Caco-2 (cell line): Measurements from ENCODE around the gene NDEL1. TPM values are rescaled to one million over a fixed set of nuclear protein-coding genes. Genes with fewer than 3 reads are reported as not detected.

Experiments
- BruUV-seq: library from RNA; stranded (reverse); fragments of 400-500 nt; replicated peaks from 2 replicates; lab custom pipeline; 2021; lab: Mats Ljungman, UMichigan
- CTCF ChIA-PET: fragments of 300-600 bp; sonication (Branson Sonifier 250); formaldehyde crosslinking; loops from one replicate; lab custom pipeline; 2022; ENCODE audit warnings: antibody characterized with exemption; lab: Charles Lee
- POLR2A ChIA-PET: fragments of 300-600 bp; sonication (Branson Sonifier 250); formaldehyde crosslinking; loops from one replicate; lab custom pipeline; 2022; ENCODE audit warnings: antibody characterized with exemption; lab: Charles Lee
- DNase-seq, 2 experiments: peaks; one replicate each; pipeline versions ENCODE4 v3.0.0 to v3.0.0-alpha.2; 2020 to 2022
- H3K27me3 ChIP-seq: replicated peaks from 2 replicates; pipeline ENCODE4 v1.6.0; 2011; ENCODE audit warnings: low read length; ENCODE audit not compliant: control insufficient read depth, insufficient read depth
- H3K36me3 ChIP-seq: 2 replicates; pipeline ENCODE4 v1.5.1; 2011; ENCODE audit warnings: low read length; ENCODE audit not compliant: control insufficient read depth, insufficient read depth
- H3K4me1 ChIP-seq: fragments of 250-450 bp; sonication (Bioruptor Pico); 2 replicates; pipeline ENCODE4 v1.5.1; 2020; ENCODE audit warnings: mild to moderate bottlenecking
- H3K4me3 ChIP-seq: 2 replicates; pipeline ENCODE4 v1.5.1; 2011; ENCODE audit warnings: low read depth, mild to moderate bottlenecking, control low read depth, low read length
- H3K9me3 ChIP-seq: fragments of 250-450 bp; sonication (Bioruptor Pico); 2 replicates; pipeline ENCODE4 v1.5.1; 2020; ENCODE audit warnings: mild to moderate bottlenecking, moderate library complexity
- H3K27ac Mint-ChIP-seq: one replicate; pipeline ENCODE4 v1.8.0; 2022; ENCODE audit warnings: mixed read lengths; ENCODE audit not compliant: unreplicated experiment
- H3K27me3 Mint-ChIP-seq: one replicate; pipeline ENCODE4 v1.8.0; 2022; ENCODE audit warnings: mixed read lengths; ENCODE audit not compliant: insufficient read depth, unreplicated experiment
- H3K36me3 Mint-ChIP-seq: one replicate; pipeline ENCODE4 v1.8.0; 2022; ENCODE audit warnings: mild to moderate bottlenecking, mixed read lengths; ENCODE audit not compliant: insufficient read depth, unreplicated experiment
- H3K4me1 Mint-ChIP-seq: one replicate; pipeline ENCODE4 v1.8.0; 2022; ENCODE audit warnings: low read depth, mixed read lengths; ENCODE audit not compliant: unreplicated experiment
- H3K4me3 Mint-ChIP-seq: one replicate; pipeline ENCODE4 v1.8.0; 2022; ENCODE audit warnings: mild to moderate bottlenecking, moderate library complexity, mixed read lengths; ENCODE audit not compliant: unreplicated experiment
- H3K9me3 Mint-ChIP-seq: one replicate; pipeline ENCODE4 v1.8.0; 2022; ENCODE audit warnings: mixed read lengths; ENCODE audit not compliant: unreplicated experiment
- intact Hi-C: fragments of 100-400 bp; cut with micrococcal nuclease; formaldehyde crosslinking; loops from one replicate; pipeline ENCODE4 v1.10.0; 2022; ENCODE audit not compliant: unreplicated experiment
- total RNA-seq: library from RNA; stranded (reverse); gene quantifications from 2 replicates; pipeline ENCODE4 v1.2.3, GENCODE V29; 2022
- TF ChIP-seq, protein P1 (sequence below), 2 experiments: fragments of 200-600 bp in 1 of 2; IDR thresholded peaks; 1 replicate in 1 of 2; 2 replicates in 1 of 2; pipeline versions ENCODE4 v1.5.1 to v1.8.0; 2011 to 2022; ENCODE audit warnings: antibody characterized with exemption in 1 of 2, control low read depth in 1 of 2, inconsistent platforms in 1 of 2, low read depth in 1 of 2, low read length in 1 of 2, mild to moderate bottlenecking in 1 of 2, moderate library complexity in 1 of 2; ENCODE audit not compliant: insufficient read depth in 1 of 2, severe bottlenecking in 1 of 2, unreplicated experiment in 1 of 2

The NDEL1 gene
- total RNA-seq, 1 experiment from 2014 or later, result 32.2 TPM

DNA sequence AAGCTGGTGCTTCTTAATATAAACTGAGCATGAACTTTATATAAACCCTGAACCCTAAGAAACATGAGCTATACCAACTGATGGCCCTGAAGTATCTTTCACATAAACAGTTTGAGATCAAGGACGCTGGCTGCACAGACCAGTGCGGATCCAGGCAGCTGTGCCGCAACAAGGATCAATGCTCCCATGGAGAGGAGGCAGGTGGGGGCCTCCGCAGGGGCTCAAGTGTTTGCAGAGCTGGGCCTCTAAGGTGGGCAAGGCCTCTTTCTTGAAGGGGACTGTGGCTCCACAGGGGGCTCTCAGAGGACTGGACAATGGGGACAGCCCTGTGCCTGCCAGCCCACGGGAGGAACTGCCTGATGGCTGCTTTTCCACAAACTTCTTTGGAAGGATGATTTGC is 46.0 kb downstream of the NDEL1 start:
- H3K27ac Mint-ChIP-seq, result no peak overlapping the region
- no peaks in the 10 kb centered on the region for H3K4me1 Mint-ChIP-seq
- no peaks in the 10 kb centered on the region for H3K27me3 Mint-ChIP-seq
- peaks cover 7% of the 10 kb centered on the region for H3K9me3 Mint-ChIP-seq
- intact Hi-C loops, result no loop called here
- no peaks in the 10 kb centered on the region; the same call in 1 of the 2 replicates for H3K36me3 ChIP-seq
- H3K4me3 ChIP-seq, result no peak overlapping the region
- DNase-seq, result no peak
- ChIA-PET POLR2A (no interaction called here), CTCF (no interaction called here)
- no peak overlapping the region for H3K4me3 Mint-ChIP-seq
- H3K9me3 ChIP-seq, result no peaks in the 10 kb centered on the region
- no peaks in the 10 kb centered on the region for H3K4me1 ChIP-seq
- TF ChIP-seq, protein P1, sequence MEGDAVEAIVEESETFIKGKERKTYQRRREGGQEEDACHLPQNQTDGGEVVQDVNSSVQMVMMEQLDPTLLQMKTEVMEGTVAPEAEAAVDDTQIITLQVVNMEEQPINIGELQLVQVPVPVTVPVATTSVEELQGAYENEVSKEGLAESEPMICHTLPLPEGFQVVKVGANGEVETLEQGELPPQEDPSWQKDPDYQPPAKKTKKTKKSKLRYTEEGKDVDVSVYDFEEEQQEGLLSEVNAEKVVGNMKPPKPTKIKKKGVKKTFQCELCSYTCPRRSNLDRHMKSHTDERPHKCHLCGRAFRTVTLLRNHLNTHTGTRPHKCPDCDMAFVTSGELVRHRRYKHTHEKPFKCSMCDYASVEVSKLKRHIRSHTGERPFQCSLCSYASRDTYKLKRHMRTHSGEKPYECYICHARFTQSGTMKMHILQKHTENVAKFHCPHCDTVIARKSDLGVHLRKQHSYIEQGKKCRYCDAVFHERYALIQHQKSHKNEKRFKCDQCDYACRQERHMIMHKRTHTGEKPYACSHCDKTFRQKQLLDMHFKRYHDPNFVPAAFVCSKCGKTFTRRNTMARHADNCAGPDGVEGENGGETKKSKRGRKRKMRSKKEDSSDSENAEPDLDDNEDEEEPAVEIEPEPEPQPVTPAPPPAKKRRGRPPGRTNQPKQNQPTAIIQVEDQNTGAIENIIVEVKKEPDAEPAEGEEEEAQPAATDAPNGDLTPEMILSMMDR (IDR thresholded peaks at IDR 0.05; ENCODE audit: insufficient read depth in 1 of 2, low read depth in 1 of 2, low read length in 1 of 2, severe bottlenecking in 1 of 2, unreplicated experiment in 1 of 2), result no peak
- no TSS peak for BruUV-seq
- H3K36me3 Mint-ChIP-seq, result peaks cover 76% of the 10 kb centered on the region
- no peaks in the 10 kb centered on the region for H3K27me3 ChIP-seq

DNA sequence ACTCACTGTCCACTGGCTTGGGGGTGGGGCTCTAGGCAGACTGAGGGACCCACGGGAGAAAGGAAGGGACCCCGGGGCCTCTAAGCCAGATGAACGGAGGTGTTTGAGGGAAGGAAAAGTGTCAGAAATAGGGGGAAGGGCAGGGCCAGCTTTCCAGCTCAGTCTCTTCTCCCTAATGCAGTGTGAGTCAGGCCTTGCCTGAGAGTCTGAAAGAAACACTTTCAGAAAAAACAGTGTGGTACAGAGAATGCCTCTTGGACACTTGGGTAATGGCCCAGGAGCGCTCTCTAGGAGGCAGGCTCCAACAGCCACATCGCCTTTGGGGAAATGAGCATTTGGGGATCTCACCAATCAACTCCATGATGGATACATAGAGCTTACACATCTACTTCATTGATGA is 46.9 kb downstream of the NDEL1 start:
- H3K9me3 ChIP-seq, result no peaks in the 10 kb centered on the region
- TF ChIP-seq, protein P1 (IDR thresholded peaks at IDR 0.05; ENCODE audit: insufficient read depth in 1 of 2, low read depth in 1 of 2, low read length in 1 of 2, severe bottlenecking in 1 of 2, unreplicated experiment in 1 of 2), result no peak
- POLR2A ChIA-PET, result no interaction called here
- no peak overlapping the region for H3K4me3 ChIP-seq
- H3K4me1 Mint-ChIP-seq, result no peaks in the 10 kb centered on the region
- H3K4me3 Mint-ChIP-seq, result no peak overlapping the region
- no peaks in the 10 kb centered on the region for H3K27me3 Mint-ChIP-seq
- H3K9me3 Mint-ChIP-seq, result peaks cover 7% of the 10 kb centered on the region
- no peak overlapping the region for H3K27ac Mint-ChIP-seq
- CTCF ChIA-PET, result no interaction called here
- H3K27me3 ChIP-seq, result no peaks in the 10 kb centered on the region
- no peaks in the 10 kb centered on the region for H3K4me1 ChIP-seq
- no TSS peak for BruUV-seq
- intact Hi-C loops, result no loop called here
- no peaks in the 10 kb centered on the region; the same call in 1 of the 2 replicates for H3K36me3 ChIP-seq
- H3K36me3 Mint-ChIP-seq, result peaks cover 81% of the 10 kb centered on the region
- no peak for DNase-seq

GRCh38 chr17:8484465-8484864 is 48.8 kb downstream of the NDEL1 start:
- no peaks in the 10 kb centered on the region for H3K4me1 Mint-ChIP-seq
- Histone ChIP-seq H3K4me3 (no peak overlapping the region), H3K27me3 (no peaks in the 10 kb centered on the region), H3K36me3 (no peaks in the 10 kb centered on the region; the same call in none of the 2 replicates), H3K9me3 (no peaks in the 10 kb centered on the region), H3K4me1 (no peaks in the 10 kb centered on the region)
- H3K27ac Mint-ChIP-seq, result no peak overlapping the region
- CTCF ChIA-PET, result no interaction called here
- peaks cover 75% of the 10 kb centered on the region for H3K36me3 Mint-ChIP-seq
- no peak for DNase-seq
- H3K4me3 Mint-ChIP-seq, result no peak overlapping the region
- TF ChIP-seq, protein P1 (IDR thresholded peaks at IDR 0.05; ENCODE audit: insufficient read depth in 1 of 2, low read depth in 1 of 2, low read length in 1 of 2, severe bottlenecking in 1 of 2, unreplicated experiment in 1 of 2), result no peak
- BruUV-seq, result no TSS peak
- peaks cover 7% of the 10 kb centered on the region for H3K9me3 Mint-ChIP-seq
- POLR2A ChIA-PET, result no interaction called here
- intact Hi-C loops, result no loop called here
- H3K27me3 Mint-ChIP-seq, result no peaks in the 10 kb centered on the region
